Right lung (tissue), 5 donors: ENCODE measurements around the gene SORCS2. TPM values are rescaled to one million over a fixed set of nuclear protein-coding genes. Genes with fewer than 3 reads are reported as not detected.

ENCODE experiments used
- DNase-seq, 2 donors: peaks; one replicate each; pipeline ENCODE4 v3.0.0-alpha.2; 2013
- polyA plus RNA-seq, 5 donors: library from polyadenylated mRNA; unstranded; fragments of 120-200 nt; gene quantifications; one replicate each; pipeline versions ENCODE4 v1.2.1 to v1.2.3, GENCODE V29; 2013; ENCODE audit warnings: inconsistent platforms in 1 of 5, low replicate concordance in 1 of 5; ENCODE audit not compliant: insufficient read length in 5 of 5, insufficient read depth in 1 of 5

The SORCS2 gene
- polyA plus RNA-seq, 5 donors, result 4.8 to 8.6 (median 5.8) TPM

DNA sequence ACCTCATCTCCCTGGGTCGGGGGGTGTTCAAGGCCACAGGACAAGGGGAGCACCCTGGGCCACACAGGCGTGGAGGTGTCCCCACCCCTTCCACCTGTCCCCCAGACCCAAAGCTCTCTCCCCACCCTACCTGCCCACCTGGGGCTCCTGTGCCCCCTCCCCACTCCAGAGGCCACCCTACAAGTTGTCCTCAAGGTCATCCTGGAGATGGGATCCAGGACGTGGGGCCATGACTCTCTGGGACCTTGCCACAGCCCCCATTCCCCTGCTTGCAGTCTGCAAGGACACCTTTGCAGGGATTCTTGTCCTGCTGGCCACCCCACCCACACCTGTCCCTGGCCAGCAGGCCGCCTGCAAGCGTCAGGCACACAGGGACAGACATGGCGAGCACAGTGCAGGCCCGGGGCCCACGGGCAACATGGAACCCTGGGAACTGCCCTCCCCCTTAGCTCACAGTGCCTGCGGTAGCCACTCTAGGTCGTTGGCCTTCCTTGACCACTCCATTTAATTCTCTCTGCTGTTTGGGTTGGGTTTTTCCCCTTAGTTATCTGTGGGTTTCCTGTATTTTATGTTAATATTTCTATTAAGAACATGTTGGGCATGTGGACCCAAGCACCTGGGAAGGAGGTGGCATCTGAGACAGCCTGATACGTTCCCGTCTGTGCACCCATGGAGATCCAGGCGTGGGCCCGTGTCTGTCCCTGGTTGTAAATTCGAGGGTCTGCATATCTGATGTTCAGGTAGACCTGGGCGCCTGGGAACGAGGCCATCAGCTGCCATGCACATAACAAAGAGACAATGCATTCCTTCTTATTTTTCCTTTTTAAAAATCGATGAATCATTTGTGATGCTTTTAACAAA lies 549.8 kb downstream of the SORCS2 start:
- no peak for DNase-seq

DNA sequence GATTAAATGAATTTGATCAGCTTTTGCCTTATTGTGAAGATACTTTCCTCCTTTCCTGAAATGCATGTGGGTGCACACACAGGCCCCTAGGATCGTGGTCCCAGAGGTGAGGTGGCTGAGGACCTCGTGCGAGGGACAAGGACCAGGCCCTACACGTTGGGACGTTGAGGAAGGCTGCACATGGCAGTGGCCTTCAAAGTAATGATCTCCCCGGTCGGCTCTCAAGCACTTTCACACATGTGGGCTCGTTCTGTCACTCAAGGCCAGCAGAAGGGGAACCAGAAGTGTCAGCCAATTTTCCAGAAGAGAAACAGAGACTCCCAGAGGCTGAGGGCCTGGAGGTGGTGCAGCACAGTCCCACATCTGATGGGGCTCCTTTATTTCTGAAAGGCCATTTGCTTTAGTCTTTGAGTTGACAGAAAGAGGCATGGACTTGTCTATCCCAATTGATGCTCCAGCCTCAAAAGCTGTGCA lies 550.5 kb downstream of the SORCS2 start:
- DNase-seq, result no peak

DNA sequence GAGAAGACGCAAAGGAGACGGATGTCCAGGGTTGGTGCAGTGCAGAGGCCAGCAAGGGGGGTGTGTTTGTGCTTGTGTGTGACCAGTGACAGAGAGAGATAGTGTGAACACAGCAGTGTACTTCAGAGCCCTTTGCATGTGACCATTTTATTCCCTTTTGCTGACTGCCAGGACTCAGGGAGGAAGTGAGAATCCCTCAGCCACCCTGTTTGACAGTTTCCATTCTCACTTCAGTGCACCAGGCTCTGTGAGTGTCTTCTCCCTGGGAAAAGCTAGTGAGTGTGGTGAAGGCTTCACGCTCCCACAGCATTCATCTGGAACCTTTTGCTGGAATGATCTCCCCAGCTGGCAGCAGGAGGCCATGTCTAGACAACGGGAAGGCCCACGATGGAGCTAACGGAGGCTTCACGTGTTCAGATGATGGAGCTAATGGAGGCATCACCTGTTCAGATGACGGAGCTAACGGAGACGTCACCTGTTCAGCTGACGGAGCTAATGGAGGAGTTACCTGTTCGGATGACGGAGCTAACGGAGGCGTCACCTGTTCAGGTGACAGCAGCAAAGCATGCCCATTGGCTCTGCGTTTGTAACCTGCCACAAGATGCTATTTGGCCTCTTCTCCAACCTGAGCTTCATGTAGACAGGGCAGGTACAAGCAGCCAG lies 551.9 kb downstream of the SORCS2 start:
- no peak for DNase-seq

DNA sequence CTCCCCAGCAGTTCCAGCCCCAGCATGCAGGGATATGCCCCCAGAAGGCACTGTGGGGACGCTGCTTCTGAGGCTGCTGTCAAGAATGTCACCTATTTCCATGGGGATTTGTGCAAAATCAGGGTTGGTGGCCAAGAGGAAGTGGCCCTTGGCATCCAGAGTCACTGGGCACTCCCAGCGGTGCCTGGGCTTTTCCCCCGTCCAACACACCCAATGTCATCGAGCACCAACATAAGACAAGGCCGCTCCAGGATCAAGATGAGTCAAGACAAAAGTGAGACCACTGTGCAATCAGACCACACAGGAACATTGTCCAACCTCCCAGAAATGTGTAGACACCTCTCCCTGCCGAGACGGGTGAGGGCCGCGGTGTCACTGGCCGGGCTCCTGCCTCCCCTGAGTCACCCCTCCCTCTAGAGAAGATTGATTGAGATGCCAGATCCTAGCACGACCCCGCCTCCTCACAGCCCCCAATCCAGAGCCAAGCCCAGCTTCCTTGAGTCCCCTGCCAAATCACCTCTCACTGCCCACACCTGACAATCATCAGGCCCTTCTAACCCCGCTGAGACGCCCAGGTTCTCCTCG lies 553.1 kb downstream of the SORCS2 start:
- no peak for DNase-seq

DNA sequence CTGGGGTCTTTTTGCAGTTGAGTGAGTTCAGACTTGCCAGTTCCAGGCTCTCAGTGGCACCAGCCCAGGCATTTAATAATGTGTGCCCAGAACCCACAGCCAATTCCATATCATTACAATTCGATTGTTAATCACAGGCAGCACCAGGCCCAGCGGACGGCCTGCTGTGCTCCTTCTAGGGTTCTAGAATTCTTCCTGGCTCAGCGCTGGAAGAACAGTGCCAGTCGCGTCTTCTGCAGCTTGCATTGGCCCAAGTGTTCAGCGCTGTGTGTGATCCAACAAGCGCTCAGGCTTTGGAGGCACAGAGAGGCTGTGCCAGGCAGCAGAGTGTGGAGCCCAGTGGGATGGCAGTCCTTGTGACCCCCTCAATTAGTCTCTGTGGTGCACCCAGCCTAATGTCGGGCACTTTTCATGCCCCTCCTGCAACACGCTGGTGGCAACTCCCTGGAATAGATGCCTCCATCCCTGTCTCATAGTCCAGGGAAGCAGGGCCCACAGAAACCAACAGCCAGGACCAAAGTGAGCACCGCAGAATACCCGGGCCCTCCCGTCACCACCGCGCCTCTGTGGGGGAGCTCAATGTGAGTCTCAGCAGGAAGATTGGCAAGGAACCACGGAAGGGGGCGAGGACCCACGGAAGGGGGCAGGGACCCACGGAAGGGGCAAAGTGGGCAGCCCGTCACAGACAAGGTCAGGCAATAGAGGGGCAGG lies 554.2 kb downstream of the SORCS2 start:
- DNase-seq, result no peak

DNA sequence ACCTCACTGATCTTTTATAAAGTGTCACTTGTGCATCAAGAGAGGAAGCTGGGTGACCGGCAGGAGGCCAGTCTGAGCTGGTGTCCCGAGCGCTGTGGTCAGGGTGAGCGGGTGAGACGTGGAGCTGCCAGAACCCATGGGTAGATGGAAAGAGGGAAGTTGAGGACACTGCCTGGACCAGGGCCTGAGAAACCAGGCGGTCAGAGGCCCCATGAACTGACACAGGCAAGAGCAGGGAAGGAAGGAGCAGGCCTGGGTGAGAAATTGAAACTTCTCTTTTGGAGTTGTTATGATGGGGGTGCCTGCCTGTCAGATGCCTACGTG lies 554.7 kb downstream of the SORCS2 start:
- DNase-seq, result no peak

DNA sequence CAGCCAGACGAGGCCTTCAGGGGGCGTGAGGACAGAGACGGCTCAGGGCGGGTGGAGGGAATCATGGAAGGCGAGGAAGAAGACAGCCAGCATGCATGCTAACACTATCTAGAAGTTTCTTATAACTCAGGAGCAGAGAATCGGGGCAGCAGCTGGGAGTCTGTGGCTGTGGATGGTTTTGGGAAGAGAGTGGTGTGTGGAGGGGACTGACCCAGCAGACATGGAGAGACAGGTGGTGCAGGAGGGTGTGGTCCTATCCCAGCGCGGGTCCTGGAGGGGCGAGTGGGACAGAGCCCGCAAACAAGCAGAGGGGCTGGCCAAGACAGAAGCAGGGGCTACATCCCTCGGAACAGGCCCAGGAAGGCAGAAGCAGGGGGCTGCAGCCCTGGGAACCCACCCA lies 555.2 kb downstream of the SORCS2 start:
- no peak for DNase-seq

DNA sequence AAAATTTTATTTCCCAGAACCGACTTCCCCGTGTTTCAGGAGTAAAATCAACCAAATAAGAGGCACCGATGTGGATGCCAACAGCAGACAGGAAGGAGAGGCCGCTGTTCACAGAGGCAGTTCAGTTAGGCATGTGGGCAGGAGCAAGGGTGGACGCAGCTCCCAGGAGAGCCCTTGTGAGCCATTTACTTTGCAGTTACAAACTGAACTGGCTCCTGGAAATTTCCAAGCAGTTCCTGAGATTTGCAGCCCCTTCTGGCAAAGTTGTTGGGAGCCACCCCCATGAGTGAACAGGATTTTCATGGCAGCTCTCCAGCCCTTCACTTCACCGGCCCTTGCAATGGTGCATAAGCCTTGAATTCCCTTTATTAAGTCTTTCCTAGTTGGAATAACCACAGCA lies 558.2 kb downstream of the SORCS2 start:
- DNase-seq, result peak in 1 of 2 donors; percentile 18

DNA sequence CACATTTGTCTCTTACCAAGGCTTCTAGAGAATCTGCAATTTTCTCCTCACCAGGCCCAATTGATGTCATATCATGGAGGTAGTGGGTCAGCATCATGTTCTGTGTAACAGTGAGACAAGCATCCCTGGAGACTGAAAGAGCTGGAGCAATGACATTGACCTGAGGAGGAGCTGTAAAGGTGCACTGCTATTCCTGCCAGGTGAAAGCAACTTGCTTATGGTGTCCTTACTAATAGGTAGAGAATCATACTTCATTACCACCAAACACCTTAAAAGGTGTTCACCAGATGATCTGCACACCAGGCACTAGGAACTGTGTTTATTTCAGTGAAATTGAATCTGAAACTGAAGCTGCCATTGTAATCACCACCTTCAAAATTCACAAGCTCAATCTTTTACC lies 558.6 kb downstream of the SORCS2 start:
- DNase-seq, result no peak

DNA sequence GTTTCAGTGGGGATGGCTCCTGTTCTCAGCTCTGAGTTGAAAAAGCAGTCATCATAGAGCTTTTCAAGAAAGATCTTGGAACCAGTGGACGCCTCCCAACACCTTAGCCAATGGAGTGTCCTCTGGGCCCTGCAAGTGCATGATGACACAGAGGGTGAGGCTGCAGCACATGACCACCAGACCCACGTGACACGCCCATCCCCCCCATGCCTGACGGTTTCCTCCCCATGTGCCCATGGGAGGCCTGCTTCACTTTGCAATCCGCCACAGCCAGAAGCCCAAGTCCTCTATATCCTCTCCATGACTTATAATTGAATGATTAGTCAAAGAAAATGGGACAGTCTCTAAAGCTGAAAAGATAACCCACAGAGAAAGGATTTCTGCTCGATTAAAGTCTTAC lies 560.3 kb downstream of the SORCS2 start:
- no peak for DNase-seq

DNA sequence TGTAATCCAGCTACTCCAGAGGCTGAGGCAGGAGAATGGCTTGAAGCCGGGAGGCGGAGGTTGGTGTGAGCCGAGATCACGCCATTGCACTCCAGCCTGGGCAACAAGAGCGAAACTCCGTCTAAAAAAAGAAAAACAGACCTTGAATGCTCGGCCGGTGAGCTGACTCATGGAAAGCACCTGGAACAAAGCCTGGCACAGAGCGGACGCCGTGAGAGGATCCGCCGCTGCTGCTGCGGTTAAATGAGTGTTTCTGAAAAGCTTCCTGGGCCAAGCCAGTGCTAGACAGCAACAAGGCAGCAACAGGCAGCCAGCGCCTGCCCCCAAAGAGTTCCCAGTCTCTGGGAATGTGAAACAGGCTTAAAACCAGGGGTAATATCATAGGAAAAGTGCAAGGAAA lies 560.9 kb downstream of the SORCS2 start:
- no peak for DNase-seq

DNA sequence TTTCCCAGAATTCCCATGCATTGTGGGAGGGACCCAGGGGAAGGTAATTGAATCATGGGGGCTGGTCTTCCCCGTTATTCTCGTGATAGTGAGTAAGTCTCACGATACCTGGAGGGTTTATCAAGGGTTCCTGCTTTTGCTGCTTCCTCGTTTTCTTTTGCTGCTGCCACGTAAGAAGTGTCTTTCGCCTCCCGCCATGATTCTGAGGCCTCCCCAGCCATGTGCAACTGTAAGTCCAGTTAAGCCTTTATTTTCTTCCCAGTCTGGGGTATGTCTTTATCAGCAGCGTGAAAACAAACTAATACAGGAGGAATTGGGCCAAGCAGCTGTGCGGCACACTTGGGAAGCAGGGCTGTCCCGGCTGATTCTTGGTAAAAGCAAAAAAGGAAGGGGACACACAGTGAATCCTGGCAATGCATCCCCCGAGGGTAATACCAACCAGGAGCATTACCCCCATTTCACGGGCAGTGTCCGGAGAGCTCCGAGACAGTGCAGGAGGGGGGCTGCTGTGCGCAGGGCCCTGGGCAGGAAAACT lies 561.7 kb downstream of the SORCS2 start:
- DNase-seq, result no peak

DNA sequence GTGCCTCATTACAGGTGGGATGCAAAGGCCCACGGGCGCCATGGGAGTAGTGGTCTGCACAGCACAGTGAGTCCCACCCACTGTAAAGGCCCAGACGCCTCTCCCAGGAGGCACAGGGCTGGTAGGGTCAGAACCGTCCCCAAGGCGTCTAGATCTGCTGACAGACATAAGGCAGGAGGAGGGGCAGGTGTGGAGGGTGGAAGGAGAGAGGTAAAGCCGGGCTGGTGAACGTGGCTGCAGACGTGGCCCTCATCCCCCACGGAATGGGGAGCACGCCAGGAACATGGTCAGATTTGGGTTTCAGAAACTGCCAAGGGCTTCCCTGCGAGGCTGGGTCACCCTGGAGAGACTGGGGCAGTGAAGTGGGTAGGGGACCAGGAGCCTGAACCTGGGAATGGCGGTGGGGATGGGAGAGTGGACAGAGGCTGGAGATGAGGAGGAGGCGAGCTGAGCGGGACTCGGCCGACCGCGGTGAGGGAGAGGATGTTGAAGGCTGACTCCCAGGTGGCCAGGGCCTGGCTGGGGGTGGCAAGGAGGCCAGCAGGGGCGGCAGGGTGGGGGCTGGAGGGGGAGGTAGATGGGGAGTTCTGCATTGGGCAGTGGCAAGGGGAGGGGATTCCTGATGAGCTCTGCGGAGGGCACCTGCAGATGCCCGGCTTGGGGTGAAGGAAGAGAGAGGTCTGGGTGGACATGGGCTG lies 562.4 kb downstream of the SORCS2 start:
- no peak for DNase-seq

DNA sequence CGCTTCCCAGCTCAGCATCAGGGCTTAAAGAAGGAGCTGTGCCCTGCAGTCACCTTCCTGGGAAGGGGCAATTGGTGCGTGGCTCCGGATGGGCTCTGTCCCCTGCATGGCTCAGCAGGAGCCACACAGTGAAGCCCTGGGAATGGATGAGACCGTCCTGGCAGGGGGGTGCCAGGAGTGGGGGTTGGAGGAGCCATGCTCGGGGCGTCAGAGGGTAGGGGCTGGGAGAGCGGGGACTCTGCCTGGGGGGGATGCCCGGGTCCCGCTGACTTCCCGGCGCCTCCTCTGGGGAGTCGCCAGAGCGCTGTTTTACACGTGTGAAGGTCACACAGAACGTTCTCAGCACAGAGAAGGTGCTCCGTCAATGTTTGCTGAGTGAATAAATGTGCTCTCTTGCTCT lies 563.2 kb downstream of the SORCS2 start:
- DNase-seq, result no peak

DNA sequence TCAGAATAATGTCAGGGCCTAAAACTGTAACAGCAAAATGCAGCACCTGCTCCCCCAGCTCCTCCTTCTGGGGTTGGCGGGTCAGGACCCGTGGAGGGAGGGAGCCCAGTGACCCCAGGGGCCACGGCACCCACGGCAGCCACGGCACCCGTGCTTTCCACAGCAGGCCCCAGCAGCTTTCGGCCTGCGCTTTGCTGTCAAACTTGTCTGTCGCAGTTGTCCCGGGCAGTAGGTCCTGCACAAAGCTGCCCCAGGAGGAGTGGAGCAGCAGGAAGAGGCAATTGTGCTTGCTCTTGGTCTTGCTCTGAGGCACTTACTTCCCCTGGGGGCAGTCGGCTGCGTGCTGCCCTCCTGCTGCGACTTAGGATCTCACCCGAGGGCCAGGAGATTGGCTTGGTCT lies 563.7 kb downstream of the SORCS2 start:
- DNase-seq, result no peak

DNA sequence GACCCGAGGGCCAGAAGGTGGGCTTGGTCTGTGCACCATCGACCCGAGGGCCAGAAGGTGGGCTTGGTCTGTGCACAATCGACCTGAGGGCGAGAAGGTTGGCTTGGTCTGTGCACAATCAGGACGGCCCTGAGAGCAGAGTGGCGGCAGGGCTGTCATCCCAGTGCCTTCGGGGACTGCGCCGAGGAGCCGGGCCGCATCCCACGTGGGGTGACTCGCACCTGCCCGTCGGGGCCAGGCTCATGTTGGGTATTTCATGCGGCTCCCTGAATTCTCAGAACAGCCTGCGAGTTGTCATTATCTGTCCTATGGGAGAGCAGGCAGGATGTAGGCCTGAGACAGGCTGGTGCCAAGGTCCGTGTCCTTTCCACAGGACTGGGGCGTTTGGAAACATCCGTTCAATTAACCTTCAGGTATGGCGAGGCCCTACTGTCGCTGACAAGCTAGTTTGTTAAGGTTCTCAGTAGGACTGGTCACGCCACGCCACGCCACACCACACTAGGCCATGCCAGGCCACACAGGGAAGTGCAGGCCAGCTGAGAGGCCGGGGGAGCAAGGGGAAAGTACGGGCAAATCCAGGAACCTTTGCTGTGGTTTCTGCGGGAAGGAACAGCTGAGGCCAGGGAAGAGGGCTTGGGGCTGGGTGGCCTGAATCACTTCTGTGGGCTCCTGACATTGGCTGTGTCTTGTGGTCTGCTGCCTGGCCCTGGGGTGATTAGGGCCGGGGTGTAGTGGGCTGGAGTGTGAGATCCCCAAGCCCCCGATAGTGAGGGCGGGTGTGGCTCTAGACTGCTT lies 564.4 kb downstream of the SORCS2 start:
- no peak for DNase-seq

DNA sequence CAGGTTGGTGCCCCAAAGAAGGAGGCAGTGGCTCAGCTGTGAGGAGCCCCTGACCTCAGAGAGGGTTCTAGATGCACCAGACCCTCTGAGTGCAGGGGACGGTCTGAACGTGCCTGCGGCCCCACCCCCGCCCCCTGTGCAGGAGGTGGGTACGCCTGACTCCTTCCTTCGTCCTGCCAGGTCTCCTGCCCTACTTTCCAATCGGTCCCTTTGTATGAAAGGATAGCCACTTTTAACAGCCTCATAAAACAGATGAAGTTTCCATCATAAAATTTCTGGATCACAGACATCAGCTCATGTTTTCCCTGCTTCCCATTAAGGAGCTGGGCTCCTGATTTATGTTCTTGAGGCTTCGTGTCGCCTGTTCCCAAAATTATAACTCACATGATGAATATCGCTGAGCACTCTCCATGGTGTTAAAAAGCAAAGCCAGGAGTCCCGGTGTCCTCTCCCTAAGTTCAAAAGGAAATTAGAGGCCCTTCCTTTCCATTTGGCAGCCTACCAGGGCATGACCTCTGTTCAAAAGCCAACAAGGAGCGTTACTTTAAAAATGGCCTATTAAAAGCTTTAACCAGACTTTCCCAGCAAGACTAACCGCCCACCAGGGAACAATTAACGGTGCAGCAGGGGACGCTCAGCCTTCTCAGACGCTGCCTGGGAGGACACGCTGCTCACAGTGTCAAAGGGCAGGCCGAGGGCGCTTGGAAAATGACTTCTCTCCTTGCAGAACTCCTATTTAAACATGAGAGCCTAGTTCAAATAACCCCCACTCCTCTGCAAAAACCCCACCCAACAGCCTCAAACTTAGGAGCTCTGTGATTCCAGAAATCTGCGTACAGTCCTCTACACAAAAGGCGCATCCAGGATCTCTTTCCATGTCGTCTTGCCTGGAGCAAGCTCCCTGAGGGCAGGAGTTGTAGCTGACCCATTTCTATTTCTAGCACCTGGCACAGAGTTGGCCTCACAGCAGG lies 565.4 kb downstream of the SORCS2 start:
- no peak for DNase-seq

DNA sequence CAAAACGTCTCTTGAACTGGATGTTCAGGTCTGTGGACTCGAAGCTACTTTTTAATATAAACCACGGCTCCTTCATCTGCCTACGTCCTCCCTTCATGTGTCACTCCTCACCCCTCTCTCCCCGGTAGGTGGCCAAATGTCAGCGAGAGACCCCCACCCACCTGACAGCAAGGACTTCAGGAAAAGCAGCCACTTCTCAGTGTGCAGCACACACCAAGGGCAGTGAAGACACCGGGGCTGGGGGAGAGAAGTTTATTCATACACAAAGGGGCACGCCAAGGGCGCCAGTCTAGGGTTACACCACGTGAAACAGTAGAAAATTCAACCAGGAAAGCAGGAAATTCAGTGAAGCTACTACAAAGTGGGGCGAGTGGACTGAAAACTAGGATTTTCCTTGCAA lies 566.1 kb downstream of the SORCS2 start:
- DNase-seq, result no peak

DNA sequence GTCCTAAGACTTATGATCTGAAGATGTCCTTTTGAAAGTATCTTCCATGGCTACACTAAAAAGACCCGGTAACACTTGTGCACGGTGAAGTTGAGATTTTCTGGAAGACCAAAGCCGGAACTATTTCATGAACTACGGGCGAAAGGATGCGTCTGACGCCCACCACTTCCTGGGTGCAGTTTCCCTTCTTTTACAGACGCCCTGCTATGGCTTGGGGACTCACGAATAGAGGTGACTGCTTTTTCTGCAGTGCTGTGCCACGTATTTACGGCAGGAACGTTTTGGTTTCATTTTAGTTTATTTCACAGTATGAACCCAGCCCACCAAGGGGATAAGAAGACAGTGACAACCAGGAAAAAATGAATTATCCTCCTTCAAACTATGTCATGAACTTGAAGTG lies 566.9 kb downstream of the SORCS2 start:
- DNase-seq, result no peak
